Astrocyte (in vitro differentiated cells and primary cell): ENCODE measurements around the gene THOC2. TPM values are rescaled to one million over a fixed set of nuclear protein-coding genes. Genes with fewer than 3 reads are reported as not detected.
A peak's percentile ranks its signal among the peaks of the same experiment; 100 is the strongest.

Source experiments
- DNase-seq: peaks from one replicate; pipeline ENCODE4 v3.0.0-alpha.2; 2010; ENCODE audit warnings: low read depth
- FAIRE-seq: peaks from 2 replicates; lab custom pipeline; 2011; peaks lifted over from hg19 to GRCh38; lab: Jason Lieb, UNC
- H2AFZ ChIP-seq: 2 replicates; pipeline ENCODE4 v1.6.0; 2012; ENCODE audit warnings: low read depth, low read length, inconsistent platforms
- H3K27ac ChIP-seq: 2 replicates; pipeline ENCODE4 v1.5.1; 2011; ENCODE audit warnings: low read depth, low read length, inconsistent platforms
- H3K27me3 ChIP-seq: 2 replicates; pipeline ENCODE4 v1.6.0; 2011; ENCODE audit warnings: low read length, inconsistent platforms; ENCODE audit not compliant: insufficient read depth
- H3K36me3 ChIP-seq: 2 replicates; pipeline ENCODE4 v1.5.1; 2011; ENCODE audit warnings: low read length, inconsistent platforms; ENCODE audit not compliant: insufficient read depth
- H3K4me1 ChIP-seq: 2 replicates; pipeline ENCODE4 v1.5.1; 2011; ENCODE audit warnings: low read length, inconsistent platforms; ENCODE audit not compliant: insufficient read depth
- H3K4me2 ChIP-seq: 2 replicates; pipeline ENCODE4 v1.6.0; 2012; ENCODE audit warnings: low read length, inconsistent platforms
- H3K4me3 ChIP-seq: 2 replicates; pipeline ENCODE4 v1.5.1; 2011; ENCODE audit warnings: low read depth, mild to moderate bottlenecking, low read length, inconsistent platforms; ENCODE audit not compliant: insufficient read depth
- H3K79me2 ChIP-seq: 2 replicates; pipeline ENCODE4 v1.6.0; 2012; ENCODE audit warnings: mild to moderate bottlenecking, low read length, inconsistent platforms; ENCODE audit not compliant: insufficient read depth
- H3K9ac ChIP-seq: 2 replicates; pipeline ENCODE4 v1.6.0; 2012; ENCODE audit warnings: mild to moderate bottlenecking, low read length, inconsistent platforms
- H3K9me3 ChIP-seq: 2 replicates; pipeline ENCODE4 v1.5.1; 2012; ENCODE audit warnings: low read depth, mild to moderate bottlenecking, low read length, inconsistent platforms; ENCODE audit not compliant: insufficient read depth
- H4K20me1 ChIP-seq: 2 replicates; pipeline ENCODE4 v1.6.0; 2012; ENCODE audit warnings: low read length, inconsistent platforms; ENCODE audit not compliant: insufficient read depth
- H3K27ac Mint-ChIP-seq: one replicate; pipeline ENCODE4 v1.8.0; 2021; ENCODE audit warnings: mild to moderate bottlenecking, mixed read lengths; ENCODE audit not compliant: unreplicated experiment
- H3K27me3 Mint-ChIP-seq: one replicate; pipeline ENCODE4 v1.8.0; 2021; ENCODE audit warnings: low read depth, mixed read lengths; ENCODE audit not compliant: unreplicated experiment
- H3K36me3 Mint-ChIP-seq: one replicate; pipeline ENCODE4 v1.8.0; 2021; ENCODE audit warnings: low read depth, mixed read lengths; ENCODE audit not compliant: unreplicated experiment
- H3K4me1 Mint-ChIP-seq: one replicate; pipeline ENCODE4 v1.8.0; 2021; ENCODE audit warnings: low read depth, mixed read lengths; ENCODE audit not compliant: unreplicated experiment
- H3K4me3 Mint-ChIP-seq: one replicate; pipeline ENCODE4 v1.8.0; 2021; ENCODE audit warnings: mild to moderate bottlenecking, moderate library complexity, mixed read lengths; ENCODE audit not compliant: unreplicated experiment
- H3K9me3 Mint-ChIP-seq: one replicate; pipeline ENCODE4 v1.8.0; 2021; ENCODE audit warnings: mild to moderate bottlenecking, mixed read lengths; ENCODE audit not compliant: unreplicated experiment
- EZH2 ChIP-seq: IDR thresholded peaks from 2 replicates; pipeline ENCODE4 v1.6.1; 2012; ENCODE audit warnings: mild to moderate bottlenecking, low read length, inconsistent platforms; ENCODE audit not compliant: insufficient read depth
- total RNA-seq: library from RNA; stranded (reverse); gene quantifications from 2 replicates; pipeline ENCODE4 v1.2.1, GENCODE V29; 2021
- TF ChIP-seq, protein P1 (sequence below): IDR thresholded peaks from 2 replicates; pipeline ENCODE4 v1.5.1; 2011; ENCODE audit warnings: low read depth, mild to moderate bottlenecking, inconsistent platforms, low read length, moderate library complexity; ENCODE audit not compliant: insufficient read depth

THOC2 gene
- total RNA-seq, 1 donor from 2014 or later, result 64.8 TPM

DNA sequence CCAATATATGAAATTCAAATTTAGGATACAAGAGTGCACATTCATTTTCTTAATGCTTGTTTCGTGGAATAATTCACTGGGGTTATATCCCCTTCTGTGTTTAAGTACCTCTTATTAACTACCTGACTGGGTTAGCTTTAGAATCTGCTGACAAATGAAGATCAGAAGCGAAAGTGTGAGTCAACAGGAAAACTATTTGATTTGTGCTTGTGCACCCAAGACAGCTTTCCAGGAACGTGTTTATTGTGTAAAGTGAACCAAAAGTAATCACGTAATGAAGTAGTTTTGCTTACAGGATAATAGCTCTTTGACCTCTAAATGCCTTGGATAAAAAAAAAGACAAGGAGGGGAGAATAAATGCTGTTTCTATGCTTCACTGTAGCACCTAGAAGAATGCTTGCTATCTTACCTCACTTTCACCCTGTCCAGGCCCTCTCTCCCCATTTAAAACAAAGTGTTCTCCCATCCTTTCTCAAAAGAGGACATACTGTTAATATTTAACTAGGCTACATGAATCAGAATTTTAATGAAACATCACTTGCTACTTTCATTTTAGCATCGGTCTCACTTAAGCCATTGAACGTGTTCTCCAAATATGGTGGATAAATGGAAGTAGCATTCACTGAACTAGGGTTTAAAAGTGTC, 141.9 kb downstream of the THOC2 start:
- no peaks in the 10 kb centered on the region for H3K9me3 ChIP-seq
- no peak overlapping the region for H3K9ac ChIP-seq
- no peak for TF ChIP-seq EZH2
- TF ChIP-seq, protein P1, sequence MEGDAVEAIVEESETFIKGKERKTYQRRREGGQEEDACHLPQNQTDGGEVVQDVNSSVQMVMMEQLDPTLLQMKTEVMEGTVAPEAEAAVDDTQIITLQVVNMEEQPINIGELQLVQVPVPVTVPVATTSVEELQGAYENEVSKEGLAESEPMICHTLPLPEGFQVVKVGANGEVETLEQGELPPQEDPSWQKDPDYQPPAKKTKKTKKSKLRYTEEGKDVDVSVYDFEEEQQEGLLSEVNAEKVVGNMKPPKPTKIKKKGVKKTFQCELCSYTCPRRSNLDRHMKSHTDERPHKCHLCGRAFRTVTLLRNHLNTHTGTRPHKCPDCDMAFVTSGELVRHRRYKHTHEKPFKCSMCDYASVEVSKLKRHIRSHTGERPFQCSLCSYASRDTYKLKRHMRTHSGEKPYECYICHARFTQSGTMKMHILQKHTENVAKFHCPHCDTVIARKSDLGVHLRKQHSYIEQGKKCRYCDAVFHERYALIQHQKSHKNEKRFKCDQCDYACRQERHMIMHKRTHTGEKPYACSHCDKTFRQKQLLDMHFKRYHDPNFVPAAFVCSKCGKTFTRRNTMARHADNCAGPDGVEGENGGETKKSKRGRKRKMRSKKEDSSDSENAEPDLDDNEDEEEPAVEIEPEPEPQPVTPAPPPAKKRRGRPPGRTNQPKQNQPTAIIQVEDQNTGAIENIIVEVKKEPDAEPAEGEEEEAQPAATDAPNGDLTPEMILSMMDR, result no peak
- no peak overlapping the region for H2AFZ ChIP-seq
- no peaks in the 10 kb centered on the region for H3K36me3 ChIP-seq
- H3K4me3 ChIP-seq, result no peak overlapping the region
- peak; percentile 49 for DNase-seq
- peak; percentile 78 for FAIRE-seq
- no peaks in the 10 kb centered on the region for H3K79me2 ChIP-seq
- H3K4me3 Mint-ChIP-seq, result peak overlapping the region; percentile 17
- H3K27ac ChIP-seq, result no peak overlapping the region
- no peaks in the 10 kb centered on the region for H3K36me3 Mint-ChIP-seq
- H3K4me1 Mint-ChIP-seq, result peaks cover 5% of the 10 kb centered on the region
- no peaks in the 10 kb centered on the region for H3K4me1 ChIP-seq
- no peak overlapping the region for H3K4me2 ChIP-seq
- no peaks in the 10 kb centered on the region for H4K20me1 ChIP-seq
- H3K9me3 Mint-ChIP-seq, result no peaks in the 10 kb centered on the region
- no peaks in the 10 kb centered on the region for H3K27me3 ChIP-seq
- no peaks in the 10 kb centered on the region for H3K27me3 Mint-ChIP-seq
- no peak overlapping the region for H3K27ac Mint-ChIP-seq

DNA sequence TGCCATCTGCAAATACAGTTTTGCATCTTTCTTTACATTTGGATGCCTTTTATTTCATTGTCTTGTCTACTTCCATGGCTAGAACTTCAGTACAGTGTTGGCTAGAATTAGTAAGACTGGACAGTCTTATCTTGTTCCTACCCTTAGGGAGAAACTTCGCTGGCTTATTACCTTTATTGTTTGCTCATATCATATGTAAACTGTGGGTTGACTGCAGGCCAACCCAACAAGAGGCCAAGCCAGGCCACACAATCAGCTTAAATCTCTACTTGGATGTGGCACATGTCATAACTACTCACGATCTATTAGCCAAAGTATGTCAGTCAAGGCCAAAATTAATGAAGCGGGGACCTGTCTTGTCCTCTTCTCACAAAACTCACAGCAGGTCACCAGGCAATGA, 144.1 kb downstream of the THOC2 start:
- no peaks in the 10 kb centered on the region for H3K9me3 Mint-ChIP-seq
- no peaks in the 10 kb centered on the region for H4K20me1 ChIP-seq
- no peak for DNase-seq
- H3K36me3 ChIP-seq, result no peaks in the 10 kb centered on the region
- peaks cover 5% of the 10 kb centered on the region for H3K4me1 Mint-ChIP-seq
- no peaks in the 10 kb centered on the region for H3K27me3 Mint-ChIP-seq
- no peak overlapping the region for H3K27ac Mint-ChIP-seq
- H3K4me2 ChIP-seq, result no peak overlapping the region
- no peaks in the 10 kb centered on the region for H3K9me3 ChIP-seq
- no peak for TF ChIP-seq EZH2
- TF ChIP-seq, protein P1, result no peak
- no peaks in the 10 kb centered on the region for H3K79me2 ChIP-seq
- no peak overlapping the region for H3K4me3 Mint-ChIP-seq
- H2AFZ ChIP-seq, result no peak overlapping the region
- no peaks in the 10 kb centered on the region for H3K27me3 ChIP-seq
- H3K27ac ChIP-seq, result no peak overlapping the region
- no peak overlapping the region for H3K9ac ChIP-seq
- H3K4me3 ChIP-seq, result no peak overlapping the region
- peak; percentile 89 for FAIRE-seq
- no peaks in the 10 kb centered on the region for H3K36me3 Mint-ChIP-seq
- H3K4me1 ChIP-seq, result no peaks in the 10 kb centered on the region

DNA sequence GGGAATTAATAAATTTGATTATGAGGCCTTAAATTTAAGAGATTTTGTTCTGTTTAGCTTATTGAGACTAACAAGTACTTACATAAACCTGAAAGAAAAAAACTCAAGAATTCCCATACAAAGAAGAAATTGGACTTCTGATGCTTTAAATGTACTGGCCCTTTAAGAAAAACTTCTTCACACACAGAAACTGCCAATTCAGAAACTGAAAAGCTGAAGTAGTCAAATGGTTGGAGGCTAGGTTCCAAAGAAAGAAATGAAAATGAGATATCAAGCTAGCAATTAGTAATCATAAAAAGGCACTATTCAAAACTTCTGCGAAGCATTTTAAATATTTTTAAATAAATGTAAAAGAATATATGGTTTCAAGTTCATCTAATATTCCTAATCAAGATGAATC, 151.3 kb downstream of the THOC2 start:
- peak; percentile 91 for FAIRE-seq
- no peaks in the 10 kb centered on the region for H3K36me3 ChIP-seq

More for the DNA sequence above, 151.3 kb downstream of the THOC2 start:
- TF ChIP-seq, protein P1, result no peak
- TF ChIP-seq EZH2, result no peak
- Histone ChIP-seq H3K9ac (no peak overlapping the region), H3K4me2 (no peak overlapping the region), H4K20me1 (no peaks in the 10 kb centered on the region), H3K4me3 (no peak overlapping the region), H3K27ac (no peak overlapping the region), H3K9me3 (no peaks in the 10 kb centered on the region), H3K4me1 (no peaks in the 10 kb centered on the region), H3K79me2 (no peaks in the 10 kb centered on the region), H3K27me3 (no peaks in the 10 kb centered on the region), H2AFZ (no peak overlapping the region)
- no peaks in the 10 kb centered on the region for H3K4me1 Mint-ChIP-seq
- H3K4me3 Mint-ChIP-seq, result no peak overlapping the region
- no peak for DNase-seq
- no peaks in the 10 kb centered on the region for H3K36me3 Mint-ChIP-seq
- no peaks in the 10 kb centered on the region for H3K27me3 Mint-ChIP-seq
- no peaks in the 10 kb centered on the region for H3K9me3 Mint-ChIP-seq
- no peak overlapping the region for H3K27ac Mint-ChIP-seq
